ENCODE results near the gene MAGEA10. TPM values are rescaled to one million over a fixed set of nuclear protein-coding genes. Genes with fewer than 3 reads are reported as not detected.

MAGEA10 gene
- total RNA-seq, 2 donors from 2014 or later = not detected

DNA sequence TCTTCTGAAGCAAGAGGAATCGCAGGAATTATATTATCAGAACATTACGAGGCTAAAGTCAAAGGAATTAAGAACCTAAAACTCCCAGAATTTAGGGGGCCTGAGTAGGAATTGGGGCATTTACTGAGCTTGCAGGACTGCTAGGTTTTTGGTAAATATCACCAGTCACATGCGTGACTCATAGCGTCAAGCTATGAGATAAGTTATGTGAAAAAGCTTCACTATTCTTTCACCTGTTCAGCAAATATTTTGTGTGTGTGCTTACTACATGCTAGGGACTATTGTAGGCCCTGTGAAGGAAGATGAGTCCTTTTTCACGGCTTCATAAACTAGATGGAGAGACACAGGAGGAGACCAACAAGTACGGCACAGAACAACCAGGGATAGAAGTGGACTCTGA lies 52.2 kb downstream of the MAGEA10 start:
- TF ChIP-seq, protein P1, sequence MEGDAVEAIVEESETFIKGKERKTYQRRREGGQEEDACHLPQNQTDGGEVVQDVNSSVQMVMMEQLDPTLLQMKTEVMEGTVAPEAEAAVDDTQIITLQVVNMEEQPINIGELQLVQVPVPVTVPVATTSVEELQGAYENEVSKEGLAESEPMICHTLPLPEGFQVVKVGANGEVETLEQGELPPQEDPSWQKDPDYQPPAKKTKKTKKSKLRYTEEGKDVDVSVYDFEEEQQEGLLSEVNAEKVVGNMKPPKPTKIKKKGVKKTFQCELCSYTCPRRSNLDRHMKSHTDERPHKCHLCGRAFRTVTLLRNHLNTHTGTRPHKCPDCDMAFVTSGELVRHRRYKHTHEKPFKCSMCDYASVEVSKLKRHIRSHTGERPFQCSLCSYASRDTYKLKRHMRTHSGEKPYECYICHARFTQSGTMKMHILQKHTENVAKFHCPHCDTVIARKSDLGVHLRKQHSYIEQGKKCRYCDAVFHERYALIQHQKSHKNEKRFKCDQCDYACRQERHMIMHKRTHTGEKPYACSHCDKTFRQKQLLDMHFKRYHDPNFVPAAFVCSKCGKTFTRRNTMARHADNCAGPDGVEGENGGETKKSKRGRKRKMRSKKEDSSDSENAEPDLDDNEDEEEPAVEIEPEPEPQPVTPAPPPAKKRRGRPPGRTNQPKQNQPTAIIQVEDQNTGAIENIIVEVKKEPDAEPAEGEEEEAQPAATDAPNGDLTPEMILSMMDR (conservative IDR thresholded peaks at IDR 0.05) = no peak

More for the DNA sequence above, 52.2 kb downstream of the MAGEA10 start:
- Histone ChIP-seq H3K9ac (ENCODE audit: extremely low read depth, low read length, poor library complexity, severe bottlenecking) (no peak overlapping the region), H3K36me3 (ENCODE audit: control insufficient read depth, insufficient read depth, low read length) (no peaks in the 10 kb centered on the region), H3K27me3 (ENCODE audit: control insufficient read depth, insufficient read depth, low read length, poor library complexity, severe bottlenecking) (no peaks in the 10 kb centered on the region), H3K9me3 (ENCODE audit: control insufficient read depth, low read length) (no peaks in the 10 kb centered on the region), H3K4me1 (ENCODE audit: control insufficient read depth, insufficient read depth, low read length) (no peaks in the 10 kb centered on the region), H3K27ac (ENCODE audit: low read depth, low read length) (no peak overlapping the region), H3K4me3 (ENCODE audit: low read length) (no peak overlapping the region)
- Mint-ChIP-seq H3K27ac (no peak overlapping the region), H3K4me3 (no peak overlapping the region), H3K4me1 (no peaks in the 10 kb centered on the region), H3K36me3 (ENCODE audit: low read depth) (no peaks in the 10 kb centered on the region), H3K9me3 (peaks cover 31% of the 10 kb centered on the region), H3K27me3 (ENCODE audit: insufficient read depth) (peaks cover 2% of the 10 kb centered on the region)
- no peak for DNase-seq
- 93 to 100% methylated on average over 2 to 6 of the region's 6 CpGs for WGBS, 2 experiments (ENCODE audit: insufficient coverage in 1 of 2, insufficient read length in 1 of 2)

Other genes starting within 250 kb of the MAGEA10 start
- gene MAGEA4, start 225.7 kb downstream of the MAGEA10 start, total RNA-seq = not detected
- gene GABRE, start 163.9 kb downstream of the MAGEA10 start, total RNA-seq = 10 to 100 TPM in 1 of 2 donors, 1 to 10 TPM in 1; 6.6 to 13.3 TPM